Stimulated activated naive CD4-positive, alpha-beta T cell treated with Interleukin-2 at 50 U/mL for 16 hours (primary cell): Measurements from ENCODE around the gene NAT9.

Experiments
- DNase-seq: peaks from one replicate; lab custom pipeline; 2025; lab: John Stamatoyannopoulos, UW

Gene NAT9

GRCh38 chr17:74776044-74776962, at the start of gene NAT9:
NAT9 (minus strand) TSS chr17:74776345; CDS start chr17:74775698, 647 bp downstream.
- peak; percentile 98 for DNase-seq

- no peak for DNase-seq
Observed at GRCh38 chr17:74824961-74825627, 48.9 kb upstream of the NAT9 start.

GRCh38 chr17:74822939-74823367, 46.8 kb upstream of the NAT9 start:
- no peak for DNase-seq

- DNase-seq = no peak
Observed at GRCh38 chr17:74822335-74822938, 46.3 kb upstream of the NAT9 start.

- no peak for DNase-seq
Observed at GRCh38 chr17:74821655-74822334, 45.6 kb upstream of the NAT9 start.

- no peak for DNase-seq
Observed at GRCh38 chr17:74819801-74820436, 43.8 kb upstream of the NAT9 start.

- no peak for DNase-seq
Observed at GRCh38 chr17:74818291-74818938, 42.3 kb upstream of the NAT9 start.

- no peak for DNase-seq
Observed at GRCh38 chr17:74816905-74817620, 40.9 kb upstream of the NAT9 start.

GRCh38 chr17:74815550-74816370, 39.6 kb upstream of the NAT9 start:
- no peak for DNase-seq

GRCh38 chr17:74815067-74815466, 38.9 kb upstream of the NAT9 start:
- no peak for DNase-seq

GRCh38 chr17:74814453-74814852, 38.3 kb upstream of the NAT9 start:
- DNase-seq = no peak

- DNase-seq = no peak
Observed at GRCh38 chr17:74812109-74813009, 36.2 kb upstream of the NAT9 start.

- DNase-seq = no peak
Observed at GRCh38 chr17:74810699-74811485, 34.7 kb upstream of the NAT9 start.

- DNase-seq = no peak
Observed at GRCh38 chr17:74808714-74809430, 32.7 kb upstream of the NAT9 start.

GRCh38 chr17:74807925-74808324, 31.8 kb upstream of the NAT9 start:
- DNase-seq = no peak

- DNase-seq = no peak
Observed at GRCh38 chr17:74807441-74807840, 31.3 kb upstream of the NAT9 start.

GRCh38 chr17:74806334-74806733, 30.2 kb upstream of the NAT9 start:
- no peak for DNase-seq
